ENCODE data around the gene WTAP. TPM values are rescaled to one million over a fixed set of nuclear protein-coding genes. Genes with fewer than 3 reads are reported as not detected.

WTAP gene
- total RNA-seq, 1 experiment from 2014 or later, result 138 TPM

DNA sequence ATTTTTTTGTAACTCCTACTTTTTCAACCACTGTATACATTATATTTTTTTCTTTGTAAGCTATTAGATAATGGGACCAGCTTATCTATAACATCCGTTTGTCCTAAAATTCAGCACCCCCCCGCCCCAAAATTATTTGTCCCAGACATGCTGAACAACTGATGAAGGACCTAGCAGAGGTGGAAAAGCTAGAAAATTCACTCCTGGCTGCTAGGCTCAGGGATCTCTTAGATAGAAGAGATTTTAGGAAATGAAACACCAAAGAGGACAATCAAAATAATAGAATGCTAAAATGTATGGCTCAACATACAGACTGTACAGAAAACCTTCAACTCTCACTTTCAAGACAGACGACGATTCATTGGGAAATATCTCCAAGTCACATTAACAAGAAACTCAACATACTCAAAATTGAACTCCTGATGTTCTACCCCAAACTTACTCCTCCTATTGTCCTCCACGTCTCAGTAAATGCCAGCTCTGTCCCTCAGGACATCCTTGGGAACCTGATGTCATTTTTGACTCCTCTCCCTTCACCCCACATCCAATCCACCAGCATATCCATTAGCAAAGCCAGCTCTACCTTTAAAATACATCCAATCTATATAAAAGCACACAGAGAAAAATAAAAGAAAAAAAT is 38.9 kb upstream of the WTAP start:
- H3K4me2 ChIP-seq (ENCODE audit: insufficient read depth, insufficient read length, low read length), result no peak overlapping the region
- no peaks in the 10 kb centered on the region for H3K79me1 ChIP-seq (ENCODE audit: insufficient read depth, low read depth, low read length, poor library complexity, severe bottlenecking)
- H2BK120ac ChIP-seq (ENCODE audit: low read depth, low read length, poor library complexity, severe bottlenecking), result no peak overlapping the region
- H3K27ac Mint-ChIP-seq, result no peak overlapping the region
- no peak overlapping the region for H3K4ac ChIP-seq (ENCODE audit: low read depth, low read length)
- H3K9me3 Mint-ChIP-seq, result no peaks in the 10 kb centered on the region
- whole genome bisulfite sequencing (ENCODE audit: extremely low coverage, insufficient read length, low lambda C conversion rate), result no CpG with 5 or more reads among the region's 5 CpGs
- no peak overlapping the region for H3K23ac ChIP-seq (ENCODE audit: insufficient read length, low read depth, low read length)
- H4K5ac ChIP-seq (ENCODE audit: insufficient read length, low read depth, low read length), result no peak overlapping the region
- no peak overlapping the region for H3K9ac ChIP-seq (ENCODE audit: extremely low read depth, insufficient read length, low read length)
- no peak overlapping the region for H2BK20ac ChIP-seq (ENCODE audit: low read depth, low read length, poor library complexity, severe bottlenecking)
- H2BK15ac ChIP-seq (ENCODE audit: low read depth, low read length), result no peak overlapping the region
- no peak overlapping the region for H4K8ac ChIP-seq (replicated peaks; ENCODE audit: insufficient read length, low read depth, low read length)
- no peak overlapping the region for H2BK12ac ChIP-seq (ENCODE audit: insufficient read length, low read depth, low read length)
- TF ChIP-seq, protein P1, sequence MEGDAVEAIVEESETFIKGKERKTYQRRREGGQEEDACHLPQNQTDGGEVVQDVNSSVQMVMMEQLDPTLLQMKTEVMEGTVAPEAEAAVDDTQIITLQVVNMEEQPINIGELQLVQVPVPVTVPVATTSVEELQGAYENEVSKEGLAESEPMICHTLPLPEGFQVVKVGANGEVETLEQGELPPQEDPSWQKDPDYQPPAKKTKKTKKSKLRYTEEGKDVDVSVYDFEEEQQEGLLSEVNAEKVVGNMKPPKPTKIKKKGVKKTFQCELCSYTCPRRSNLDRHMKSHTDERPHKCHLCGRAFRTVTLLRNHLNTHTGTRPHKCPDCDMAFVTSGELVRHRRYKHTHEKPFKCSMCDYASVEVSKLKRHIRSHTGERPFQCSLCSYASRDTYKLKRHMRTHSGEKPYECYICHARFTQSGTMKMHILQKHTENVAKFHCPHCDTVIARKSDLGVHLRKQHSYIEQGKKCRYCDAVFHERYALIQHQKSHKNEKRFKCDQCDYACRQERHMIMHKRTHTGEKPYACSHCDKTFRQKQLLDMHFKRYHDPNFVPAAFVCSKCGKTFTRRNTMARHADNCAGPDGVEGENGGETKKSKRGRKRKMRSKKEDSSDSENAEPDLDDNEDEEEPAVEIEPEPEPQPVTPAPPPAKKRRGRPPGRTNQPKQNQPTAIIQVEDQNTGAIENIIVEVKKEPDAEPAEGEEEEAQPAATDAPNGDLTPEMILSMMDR (conservative IDR thresholded peaks at IDR 0.05), result no peak
- DNase-seq, result no peak
- no peak overlapping the region for H3K18ac ChIP-seq (ENCODE audit: insufficient read length, low read depth, low read length)
- H3K36me3 Mint-ChIP-seq (ENCODE audit: insufficient read depth in 1 of 3, low read depth in 3 of 3), result peaks cover 29 to 61% (median 58%) of the 10 kb centered on the region in 3 experiments
- H2AFZ ChIP-seq (ENCODE audit: low read length), result no peak overlapping the region
- H4K20me1 ChIP-seq (ENCODE audit: control insufficient read depth, insufficient read depth, insufficient read length), result no peaks in the 10 kb centered on the region
- H3K14ac ChIP-seq (ENCODE audit: insufficient read depth, low read length), result no peak overlapping the region
- no peaks in the 10 kb centered on the region; the same call in 1 of the 2 replicates for H3K79me2 ChIP-seq (ENCODE audit: insufficient read depth, low read length)
- no peak overlapping the region for H4K91ac ChIP-seq (ENCODE audit: insufficient read length, low read depth, low read length)
- no peaks in the 10 kb centered on the region for H3K9me3 ChIP-seq (ENCODE audit: control insufficient read depth, low read depth, low read length)
- H2AK5ac ChIP-seq (ENCODE audit: insufficient read length, low read length), result no peak overlapping the region
- H3K4me1 Mint-ChIP-seq, result peaks cover 14 to 15% of the 10 kb centered on the region in 2 experiments
- H3K56ac ChIP-seq (ENCODE audit: insufficient read length, low read depth, low read length), result no peak overlapping the region
- no peak overlapping the region for H3K27ac ChIP-seq (ENCODE audit: insufficient read length, low read depth, low read length)
- no peaks in the 10 kb centered on the region for H3K27me3 Mint-ChIP-seq (ENCODE audit: low read depth)
- no peak overlapping the region for H3T11ph ChIP-seq (ENCODE audit: low read length)
- no peaks in the 10 kb centered on the region for H3K4me1 ChIP-seq (ENCODE audit: insufficient read depth, low read length)
- no peak overlapping the region for H2BK5ac ChIP-seq (ENCODE audit: insufficient read length, low read length)
- no peaks in the 10 kb centered on the region for H3K27me3 ChIP-seq (ENCODE audit: insufficient read depth, low read length)
- H3K23me2 ChIP-seq (ENCODE audit: insufficient read length, low read depth, low read length, poor library complexity, severe bottlenecking), result peaks cover 6% of the 10 kb centered on the region
- no peak overlapping the region for H3K4me3 Mint-ChIP-seq

Data from H9 (cell line).